Central memory CD8-positive, alpha-beta T cell (primary cell): ENCODE measurements around the gene KRTAP10-12.
"Not testable (repeated sequence)": the region's sequence is repeated elsewhere in the genome, so short reads cannot be mapped to it uniquely, and the experiment has no call there.

Source experiments
- ATAC-seq: fragments of 150-1000 bp; cut with Tn5 transposase; replicated peaks from 2 replicates; pipeline ENCODE4 v1.10.0; 2022; ENCODE audit warnings: mild to moderate bottlenecking, moderate FRiP score, moderate number of reproducible peaks; ENCODE audit not compliant: poor library complexity, severe bottlenecking; ENCODE audit errors: extremely low read depth
- DNase-seq, 2 donors: peaks; one replicate each; pipeline ENCODE4 v3.0.0; 2021; ENCODE audit warnings: low spot score in 2 of 2
- H3K27ac Mint-ChIP-seq: one replicate; pipeline ENCODE4 v1.8.0; 2022; ENCODE audit warnings: low read depth, mild to moderate bottlenecking, moderate library complexity, mixed read lengths
- H3K27me3 Mint-ChIP-seq: one replicate; pipeline ENCODE4 v1.8.0; 2022; ENCODE audit warnings: mixed read lengths
- H3K36me3 Mint-ChIP-seq: one replicate; pipeline ENCODE4 v1.8.0; 2022; ENCODE audit warnings: mild to moderate bottlenecking, moderate library complexity, mixed read lengths; ENCODE audit not compliant: insufficient read depth
- H3K4me1 Mint-ChIP-seq: one replicate; pipeline ENCODE4 v1.8.0; 2022; ENCODE audit warnings: mixed read lengths
- H3K4me3 Mint-ChIP-seq: one replicate; pipeline ENCODE4 v1.8.0; 2022; ENCODE audit warnings: mild to moderate bottlenecking, moderate library complexity, mixed read lengths
- H3K9me3 Mint-ChIP-seq: one replicate; pipeline ENCODE4 v1.8.0; 2022; ENCODE audit warnings: mixed read lengths

Gene KRTAP10-12

GRCh38 chr21:44697172-44697810, at the start of gene KRTAP10-12:
Gene KRTAP10-12 (plus strand): TSS chr21:44697172. CDS start chr21:44697202, 30 bp downstream.
- peak in 1 of 2 donors; percentile 12 for DNase-seq
- not testable (repeated sequence) for H3K36me3 Mint-ChIP-seq, H3K4me3 Mint-ChIP-seq, ATAC-seq, H3K9me3 Mint-ChIP-seq
- peak within 1 kb of the TSS; percentile 44 for H3K27ac Mint-ChIP-seq
- peaks cover 15% of the 10 kb centered on the region for H3K4me1 Mint-ChIP-seq
- peaks cover 64% of the 10 kb centered on the region for H3K27me3 Mint-ChIP-seq

GRCh38 chr21:44647222-44647552, 49.8 kb upstream of the KRTAP10-12 start:
- ATAC-seq (no peak), DNase-seq (no peak)
- no peaks in the 10 kb centered on the region for H3K27me3 Mint-ChIP-seq
- H3K27ac Mint-ChIP-seq = peak overlapping the region; percentile 49
- peaks cover 8% of the 10 kb centered on the region for H3K9me3 Mint-ChIP-seq
- H3K4me1 Mint-ChIP-seq = peaks cover 22% of the 10 kb centered on the region
- no peaks in the 10 kb centered on the region for H3K36me3 Mint-ChIP-seq
- H3K4me3 Mint-ChIP-seq = no peak overlapping the region

- no peak overlapping the region for H3K4me3 Mint-ChIP-seq
Observed at GRCh38 chr21:44648557-44649311, 48.2 kb upstream of the KRTAP10-12 start.

GRCh38 chr21:44649521-44650100, 47.4 kb upstream of the KRTAP10-12 start:
- ATAC-seq = no peak
- Mint-ChIP-seq H3K27ac (no peak overlapping the region), H3K4me3 (no peak overlapping the region), H3K4me1 (peaks cover 36% of the 10 kb centered on the region), H3K9me3 (peaks cover 4% of the 10 kb centered on the region), H3K36me3 (peaks cover 4% of the 10 kb centered on the region), H3K27me3 (no peaks in the 10 kb centered on the region)
- DNase-seq = no peak

More at GRCh38 chr21:44648557-44649311, 48.2 kb upstream of the KRTAP10-12 start:
- ATAC-seq (no peak), DNase-seq (no peak)
- Mint-ChIP-seq H3K9me3 (peaks cover 8% of the 10 kb centered on the region), H3K27ac (no peak overlapping the region), H3K36me3 (no peaks in the 10 kb centered on the region), H3K27me3 (no peaks in the 10 kb centered on the region), H3K4me1 (peaks cover 27% of the 10 kb centered on the region)

GRCh38 chr21:44650265-44650972, 46.6 kb upstream of the KRTAP10-12 start:
- H3K36me3 Mint-ChIP-seq = peaks cover 6% of the 10 kb centered on the region
- no peak for ATAC-seq
- H3K4me3 Mint-ChIP-seq = no peak overlapping the region
- no peaks in the 10 kb centered on the region for H3K9me3 Mint-ChIP-seq
- H3K4me1 Mint-ChIP-seq = peaks cover 40% of the 10 kb centered on the region
- H3K27me3 Mint-ChIP-seq = no peaks in the 10 kb centered on the region
- H3K27ac Mint-ChIP-seq = no peak overlapping the region
- no peak for DNase-seq

- DNase-seq = no peak
- no peak overlapping the region for H3K27ac Mint-ChIP-seq
- H3K27me3 Mint-ChIP-seq = no peaks in the 10 kb centered on the region
- no peak for ATAC-seq
- peaks cover under 1% of the 10 kb centered on the region for H3K9me3 Mint-ChIP-seq
- peaks cover 6% of the 10 kb centered on the region for H3K36me3 Mint-ChIP-seq
- H3K4me1 Mint-ChIP-seq = peaks cover 43% of the 10 kb centered on the region
- no peak overlapping the region for H3K4me3 Mint-ChIP-seq
Observed at GRCh38 chr21:44650973-44651675, 45.8 kb upstream of the KRTAP10-12 start.

- Mint-ChIP-seq H3K4me1 (peaks cover 54% of the 10 kb centered on the region), H3K36me3 (peaks cover 15% of the 10 kb centered on the region), H3K4me3 (no peak overlapping the region), H3K27me3 (no peaks in the 10 kb centered on the region), H3K9me3 (peaks cover 13% of the 10 kb centered on the region), H3K27ac (peak overlapping the region; percentile 95)
- DNase-seq = no peak
- no peak for ATAC-seq
Observed at GRCh38 chr21:44653123-44653522, 43.8 kb upstream of the KRTAP10-12 start.

- Mint-ChIP-seq H3K27ac (peak overlapping the region; percentile 95), H3K4me1 (peaks cover 62% of the 10 kb centered on the region), H3K4me3 (peak overlapping the region; percentile 71), H3K27me3 (no peaks in the 10 kb centered on the region), H3K9me3 (peaks cover 13% of the 10 kb centered on the region), H3K36me3 (peaks cover 16% of the 10 kb centered on the region)
- DNase-seq (peak; percentile 62 to 81), ATAC-seq (peak; percentile 66)
Observed at GRCh38 chr21:44653656-44654575, 43.1 kb upstream of the KRTAP10-12 start.

- no peaks in the 10 kb centered on the region for H3K27me3 Mint-ChIP-seq
- H3K4me3 Mint-ChIP-seq = peak within 1 kb of the TSS; percentile 71
- ATAC-seq (no peak), DNase-seq (no peak)
- H3K27ac Mint-ChIP-seq = peak within 1 kb of the TSS; percentile 95
- H3K4me1 Mint-ChIP-seq = peaks cover 66% of the 10 kb centered on the region
- H3K36me3 Mint-ChIP-seq = peaks cover 18% of the 10 kb centered on the region
- H3K9me3 Mint-ChIP-seq = peaks cover 13% of the 10 kb centered on the region
Observed at GRCh38 chr21:44654576-44655175, 42.3 kb upstream of the KRTAP10-12 start, which contains the start of gene KRTAP12-4. Gene KRTAP12-4 (minus strand): TSS chr21:44654659. CDS start chr21:44654614, 45 bp downstream.

GRCh38 chr21:44656868-44657267, 40.1 kb upstream of the KRTAP10-12 start:
- H3K4me3 Mint-ChIP-seq = peak overlapping the region; percentile 73
- peak overlapping the region; percentile 96 for H3K27ac Mint-ChIP-seq
- peaks cover 61% of the 10 kb centered on the region for H3K4me1 Mint-ChIP-seq
- no peaks in the 10 kb centered on the region for H3K27me3 Mint-ChIP-seq
- DNase-seq (no peak), ATAC-seq (no peak)
- H3K36me3 Mint-ChIP-seq = peaks cover 18% of the 10 kb centered on the region
- H3K9me3 Mint-ChIP-seq = peaks cover 13% of the 10 kb centered on the region
